Thoracic aorta (tissue), 2 donors: ENCODE results near the gene CALML3. TPM values are rescaled to one million over a fixed set of nuclear protein-coding genes. Genes with fewer than 3 reads are reported as not detected.

Source experiments
- ATAC-seq: fragments of 150-250 bp; one replicate; pipeline ENCODE4 v1.8.0; 2017; ENCODE audit warnings: low read depth; ENCODE audit not compliant: insufficient number of reproducible peaks, low FRiP score
- DNase-seq: peaks from one replicate; pipeline ENCODE4 v3.0.0-alpha.2; 2020; ENCODE audit warnings: low spot score
- H3K27ac ChIP-seq, 2 donors: fragments of 200-600 bp; sonication (generic); 1 replicate in 1 of 2; 2 replicates in 1 of 2; pipeline ENCODE4 v1.5.1; 2016; ENCODE audit warnings: mild to moderate bottlenecking in 2 of 2, moderate library complexity in 2 of 2
- H3K27me3 ChIP-seq: fragments of 200-600 bp; sonication (generic); replicated peaks from 2 replicates; pipeline ENCODE4 v1.6.0; 2016; ENCODE audit warnings: mild to moderate bottlenecking; ENCODE audit not compliant: insufficient read depth
- H3K36me3 ChIP-seq: fragments of 200-600 bp; sonication (generic); one replicate; pipeline ENCODE4 v1.5.1; 2016
- H3K4me1 ChIP-seq, 2 donors: fragments of 200-600 bp; sonication (generic); 1 replicate in 1 of 2; 2 replicates in 1 of 2; pipeline versions ENCODE4 v1.5.1 to v1.6.0; 2016; ENCODE audit warnings: low read depth in 2 of 2, mild to moderate bottlenecking in 1 of 2; ENCODE audit not compliant: control insufficient read depth in 1 of 2
- H3K4me3 ChIP-seq: fragments of 200-600 bp; sonication (generic); 2 replicates; pipeline ENCODE4 v1.5.1; 2016; ENCODE audit warnings: mild to moderate bottlenecking
- H3K9me3 ChIP-seq: fragments of 200-600 bp; sonication (generic); 2 replicates; pipeline ENCODE4 v1.5.1; 2016
- total RNA-seq, 2 donors: library from RNA; depleted of rRNA; stranded (reverse); fragments of >200 nt; gene quantifications; one replicate each; pipeline versions ENCODE4 v1.1.0 to v1.2.3, GENCODE V29; 2016
- TF ChIP-seq, protein P1 (sequence below): fragments of 200-600 bp; sonication (generic); IDR thresholded peaks from one replicate; pipeline ENCODE4 v1.5.1; 2019; ENCODE audit warnings: antibody characterized with exemption

Gene CALML3
- total RNA-seq, 2 donors from 2014 or later, result not detected

DNA sequence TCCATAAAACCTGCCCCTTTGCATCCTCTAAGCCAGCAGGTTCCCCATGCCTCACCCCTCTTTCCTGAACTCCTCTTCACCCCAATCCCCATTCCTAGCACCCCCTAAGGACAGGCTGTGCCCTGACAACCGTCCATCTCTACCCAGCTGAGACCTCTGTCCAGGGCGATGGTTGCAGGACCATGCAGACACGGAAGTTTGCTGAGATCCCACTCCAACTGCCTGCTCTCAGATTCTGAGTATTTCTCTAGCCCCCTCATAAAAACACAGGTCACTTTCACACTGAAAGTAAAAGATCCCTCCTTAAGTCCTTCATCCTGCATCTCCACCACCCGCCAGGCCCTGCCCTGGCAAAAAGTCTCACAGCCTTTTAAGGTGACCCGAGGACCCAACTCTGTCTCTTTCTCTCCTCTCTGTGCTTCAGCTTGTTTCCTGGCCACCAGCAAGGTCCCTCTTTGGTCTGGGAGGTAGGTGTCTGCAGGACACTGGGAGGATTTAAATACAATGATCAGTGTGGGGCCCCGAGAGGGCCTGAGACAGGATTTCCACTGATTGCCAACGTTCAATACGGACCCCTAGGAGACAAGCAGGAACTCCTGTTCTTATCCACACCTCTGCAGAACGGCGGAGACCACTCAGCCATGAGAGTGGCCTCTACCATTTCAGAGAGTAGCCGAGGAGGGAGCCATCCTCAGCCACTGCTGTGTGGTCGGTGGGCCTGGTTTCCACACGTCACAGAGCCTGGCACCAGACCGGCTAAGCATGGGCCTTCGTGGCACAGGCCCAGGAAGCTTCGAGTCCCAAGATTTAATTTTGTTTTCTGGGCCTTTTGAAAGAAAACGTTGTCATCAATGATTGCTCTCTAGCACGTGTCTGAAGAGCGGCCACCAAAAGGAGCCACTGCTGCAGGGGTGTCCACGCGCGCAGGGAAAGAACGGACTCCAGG, 27.9 kb downstream of the CALML3 start:
- ATAC-seq (no peak), DNase-seq (no peak)
- Histone ChIP-seq H3K9me3 (no peaks in the 10 kb centered on the region), H3K4me1 (peaks cover 34 to 95% of the 10 kb centered on the region in 2 donors), H3K4me3 (no peak overlapping the region), H3K27ac (peak overlapping the region; percentile 79 to 85), H3K27me3 (no peaks in the 10 kb centered on the region), H3K36me3 (no peaks in the 10 kb centered on the region)
- TF ChIP-seq, protein P1, sequence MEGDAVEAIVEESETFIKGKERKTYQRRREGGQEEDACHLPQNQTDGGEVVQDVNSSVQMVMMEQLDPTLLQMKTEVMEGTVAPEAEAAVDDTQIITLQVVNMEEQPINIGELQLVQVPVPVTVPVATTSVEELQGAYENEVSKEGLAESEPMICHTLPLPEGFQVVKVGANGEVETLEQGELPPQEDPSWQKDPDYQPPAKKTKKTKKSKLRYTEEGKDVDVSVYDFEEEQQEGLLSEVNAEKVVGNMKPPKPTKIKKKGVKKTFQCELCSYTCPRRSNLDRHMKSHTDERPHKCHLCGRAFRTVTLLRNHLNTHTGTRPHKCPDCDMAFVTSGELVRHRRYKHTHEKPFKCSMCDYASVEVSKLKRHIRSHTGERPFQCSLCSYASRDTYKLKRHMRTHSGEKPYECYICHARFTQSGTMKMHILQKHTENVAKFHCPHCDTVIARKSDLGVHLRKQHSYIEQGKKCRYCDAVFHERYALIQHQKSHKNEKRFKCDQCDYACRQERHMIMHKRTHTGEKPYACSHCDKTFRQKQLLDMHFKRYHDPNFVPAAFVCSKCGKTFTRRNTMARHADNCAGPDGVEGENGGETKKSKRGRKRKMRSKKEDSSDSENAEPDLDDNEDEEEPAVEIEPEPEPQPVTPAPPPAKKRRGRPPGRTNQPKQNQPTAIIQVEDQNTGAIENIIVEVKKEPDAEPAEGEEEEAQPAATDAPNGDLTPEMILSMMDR, result no peak

DNA sequence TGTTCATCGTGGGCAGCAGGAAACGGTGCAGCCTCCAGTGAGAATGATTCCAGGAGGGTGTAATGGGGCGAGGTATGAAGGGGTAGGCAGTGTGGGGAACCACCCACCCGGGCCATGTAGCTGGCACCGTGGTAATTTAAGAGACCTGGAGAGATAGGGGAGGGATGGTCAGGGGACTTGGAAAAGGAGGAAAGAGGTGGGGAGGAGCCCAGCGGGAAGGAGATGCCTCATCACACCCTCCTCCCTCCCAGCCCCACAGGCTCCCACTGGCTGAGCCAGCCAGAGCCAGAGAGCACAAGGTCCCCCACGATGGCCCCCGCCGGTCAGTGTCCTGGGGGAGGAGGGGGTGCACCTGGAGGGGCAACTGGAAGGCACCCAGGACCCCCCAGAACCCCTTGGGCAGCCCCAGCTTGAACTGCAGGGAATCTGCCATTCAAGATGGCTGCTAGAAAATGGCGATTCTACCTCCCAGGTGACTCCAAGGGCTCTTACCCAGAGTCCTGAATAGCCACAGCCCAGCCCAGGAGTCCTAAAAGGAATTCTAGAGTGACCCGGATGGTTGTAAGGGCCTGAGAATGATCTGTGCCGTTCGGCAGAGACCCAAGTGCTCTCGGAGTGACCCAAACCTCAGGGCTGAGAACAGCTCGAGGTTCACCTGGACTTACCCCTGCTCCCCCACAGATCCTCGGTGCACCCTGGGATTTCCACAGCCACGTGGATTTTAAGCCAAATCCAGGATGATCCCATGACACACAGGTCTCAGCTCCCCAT, 28.8 kb downstream of the CALML3 start:
- DNase-seq, result no peak
- H3K4me3 ChIP-seq, result no peak overlapping the region
- H3K27me3 ChIP-seq, result no peaks in the 10 kb centered on the region
- peaks cover 26 to 95% of the 10 kb centered on the region in 2 donors for H3K4me1 ChIP-seq
- no peaks in the 10 kb centered on the region for H3K36me3 ChIP-seq
- H3K27ac ChIP-seq, result peak overlapping the region; percentile 79 to 85
- ATAC-seq, result no peak
- no peaks in the 10 kb centered on the region for H3K9me3 ChIP-seq
- TF ChIP-seq, protein P1, result no peak

DNA sequence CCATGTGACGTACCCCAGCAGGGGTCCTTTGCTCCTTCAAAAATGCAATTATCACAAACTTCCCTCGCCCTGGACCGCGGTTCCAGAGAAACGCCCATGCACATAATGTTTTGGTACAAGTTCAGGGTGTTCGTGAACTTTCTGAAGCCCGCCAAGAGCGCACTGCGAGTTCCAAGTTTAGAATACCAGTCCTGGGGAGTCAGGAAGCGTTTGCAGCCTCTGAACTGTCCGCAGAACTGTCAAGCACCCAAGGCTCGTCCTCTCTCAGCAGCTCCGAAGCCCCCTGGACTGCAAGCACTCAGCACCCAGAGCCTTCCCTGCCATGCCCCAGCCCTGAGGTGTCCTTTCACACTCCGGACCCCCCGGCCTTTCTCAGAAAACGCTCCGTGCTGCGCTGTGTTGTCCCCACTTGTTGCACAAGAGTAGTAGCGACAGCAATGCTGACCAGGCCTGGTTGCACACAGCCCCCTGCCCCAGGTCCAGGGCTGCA, 30.3 kb downstream of the CALML3 start:
- Histone ChIP-seq H3K4me3 (peak overlapping the region; percentile 44), H3K36me3 (no peaks in the 10 kb centered on the region), H3K9me3 (no peaks in the 10 kb centered on the region), H3K4me1 (peaks cover 27 to 95% of the 10 kb centered on the region in 2 donors), H3K27ac (peak overlapping the region; percentile 75 to 85), H3K27me3 (no peaks in the 10 kb centered on the region)
- ATAC-seq (no peak), DNase-seq (no peak)
- TF ChIP-seq, protein P1, result no peak

DNA sequence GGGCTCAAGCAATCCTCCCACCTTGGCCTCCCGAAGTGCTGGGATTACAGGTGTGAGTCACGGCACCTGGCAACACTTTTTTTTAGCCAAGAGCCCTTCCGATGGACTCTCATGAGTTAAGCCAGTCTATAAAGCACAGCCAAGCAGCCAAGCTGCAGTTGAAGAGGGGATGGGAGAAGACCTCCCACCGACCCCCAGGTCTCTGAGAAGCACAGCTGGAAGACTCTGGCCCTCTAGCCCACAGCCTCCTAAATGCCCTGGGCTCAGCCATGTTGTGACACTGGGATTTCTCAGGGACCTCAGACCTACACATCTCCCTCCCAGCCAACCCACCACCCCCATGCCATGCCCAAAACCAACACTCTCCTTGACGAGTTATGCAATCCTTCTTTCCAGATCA, 31.1 kb downstream of the CALML3 start:
- no peaks in the 10 kb centered on the region for H3K27me3 ChIP-seq
- ATAC-seq (no peak), DNase-seq (no peak)
- no peaks in the 10 kb centered on the region for H3K9me3 ChIP-seq
- TF ChIP-seq, protein P1, result no peak
- H3K36me3 ChIP-seq, result no peaks in the 10 kb centered on the region
- H3K4me1 ChIP-seq, result peaks cover 33 to 98% of the 10 kb centered on the region in 2 donors
- no peak overlapping the region for H3K4me3 ChIP-seq
- H3K27ac ChIP-seq, result peak overlapping the region; percentile 75 to 85

DNA sequence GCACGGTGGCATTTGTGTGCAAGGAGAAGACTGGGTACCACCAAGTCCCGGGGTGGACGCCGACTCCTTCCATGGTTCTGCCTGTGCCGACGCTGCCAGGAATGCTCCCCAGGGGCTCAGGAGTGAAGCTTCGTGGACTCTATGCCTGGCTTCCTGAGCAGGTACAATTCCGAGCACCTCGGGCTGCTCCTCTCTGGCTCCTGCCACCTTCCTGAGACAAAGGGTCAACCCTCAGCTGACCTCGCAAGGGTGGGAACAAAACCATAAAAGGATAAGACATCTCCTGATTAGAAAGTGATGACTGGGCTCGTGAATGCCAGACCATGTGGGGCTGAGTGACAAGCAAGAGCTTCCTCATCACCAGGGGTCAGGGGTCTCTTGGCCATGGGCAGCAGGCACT, 31.8 kb downstream of the CALML3 start:
- TF ChIP-seq, protein P1, result no peak
- Histone ChIP-seq H3K27ac (peak overlapping the region; percentile 75 to 85), H3K4me3 (no peak overlapping the region), H3K4me1 (peaks cover 33 to 98% of the 10 kb centered on the region in 2 donors), H3K27me3 (no peaks in the 10 kb centered on the region), H3K36me3 (no peaks in the 10 kb centered on the region), H3K9me3 (no peaks in the 10 kb centered on the region)
- ATAC-seq, result no peak
- no peak for DNase-seq
